NCI-H1436 treated with DMSO at 0.1 percent for 48 hours (cell line): Measurements from ENCODE around the gene APRT.
"Not testable (repeated sequence)": the region's sequence is repeated elsewhere in the genome, so short reads cannot be mapped to it uniquely, and the experiment has no call there.

Experiments
- DNase-seq: peaks from one replicate; lab custom pipeline; 2025; lab: John Stamatoyannopoulos, UW

The APRT gene

DNA sequence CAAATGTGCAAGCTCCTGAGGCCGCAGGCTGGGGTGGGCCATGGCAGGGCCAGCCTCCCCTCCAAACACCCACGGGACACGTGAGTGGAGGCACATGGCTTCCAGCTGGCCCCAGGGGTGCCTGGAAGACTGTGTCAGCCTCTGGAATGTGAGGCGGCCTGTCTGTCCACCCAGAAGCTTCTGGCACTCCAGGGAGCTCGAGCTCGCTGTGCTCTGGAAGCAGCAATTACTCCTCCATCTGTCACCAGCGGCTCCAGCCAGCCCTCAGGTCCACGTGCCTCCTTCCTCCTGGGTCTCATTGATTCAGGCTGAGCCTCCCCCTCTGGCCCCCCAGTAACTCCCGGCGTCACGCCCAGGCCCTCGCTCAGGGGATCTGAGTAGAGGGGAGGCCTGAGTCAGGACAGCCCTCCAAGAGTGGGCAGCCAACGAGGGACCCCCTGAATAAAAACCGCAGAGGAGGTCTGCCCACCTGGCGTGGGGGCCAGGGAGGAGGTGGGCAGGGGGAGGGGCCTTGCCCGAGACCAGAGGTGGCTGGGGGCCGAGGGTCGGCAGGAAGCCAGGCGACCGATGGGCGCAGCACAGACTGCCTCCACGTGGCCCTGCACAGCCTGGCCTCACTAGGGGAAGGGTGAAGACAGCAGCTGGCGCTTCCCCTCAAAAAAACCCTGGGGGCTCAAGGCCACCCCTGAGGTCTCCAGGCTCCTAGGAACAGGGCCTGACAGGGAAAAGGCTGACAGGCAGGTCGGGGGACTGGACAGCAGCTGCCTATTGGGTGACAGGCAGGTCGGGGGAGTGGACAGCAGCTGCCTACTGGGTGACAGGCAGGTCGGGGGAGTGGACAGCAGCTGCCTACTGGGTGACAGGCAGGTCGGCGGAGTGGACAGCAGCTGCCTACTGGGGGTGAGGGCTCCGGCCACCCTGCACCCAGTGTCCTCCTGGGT lies 38.6 kb downstream of the APRT start:
- no peak for DNase-seq

DNA sequence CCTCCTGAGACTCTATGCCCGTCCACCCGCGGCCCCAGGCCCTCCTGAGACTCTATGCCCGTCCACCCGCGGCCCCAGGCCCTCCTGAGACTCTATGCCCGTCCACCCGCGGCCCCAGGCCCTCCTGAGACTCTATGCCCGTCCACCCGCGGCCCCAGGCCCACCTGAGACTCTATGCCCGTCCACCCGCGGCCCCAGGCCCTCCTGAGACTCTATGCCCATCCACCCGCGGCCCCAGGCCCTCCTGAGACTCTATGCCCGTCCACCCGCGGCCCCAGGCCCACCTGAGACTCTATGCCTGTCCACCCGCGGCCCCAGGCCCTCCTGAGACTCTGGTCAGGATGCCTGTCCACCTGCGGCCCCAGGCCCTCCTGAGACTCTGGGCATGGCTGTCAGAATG lies 39.9 kb downstream of the APRT start:
- not testable (repeated sequence) for DNase-seq

DNA sequence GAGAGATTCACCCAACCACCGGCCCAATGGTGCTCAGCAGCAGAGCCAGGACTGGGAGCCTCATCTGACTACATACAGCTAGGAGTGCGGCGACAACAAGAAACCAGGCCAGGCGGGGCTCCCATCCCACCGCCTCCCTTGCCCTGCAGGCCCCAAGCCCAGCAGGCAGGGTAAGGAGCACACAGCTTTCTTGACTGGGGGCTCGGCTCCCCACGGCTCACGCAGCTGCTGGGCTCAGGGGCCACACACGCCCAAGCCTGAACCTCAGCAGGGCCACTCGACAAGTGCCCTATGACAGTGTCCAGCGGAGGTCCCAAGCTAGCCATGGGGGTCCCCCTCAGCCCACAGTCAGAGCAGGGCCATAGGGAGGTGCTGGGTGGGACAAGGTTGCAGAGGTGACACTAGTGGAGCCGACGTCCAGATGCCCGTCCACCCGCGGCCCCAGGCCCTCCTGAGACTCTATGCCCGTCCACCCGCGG lies 40.4 kb downstream of the APRT start:
- no peak for DNase-seq

DNA sequence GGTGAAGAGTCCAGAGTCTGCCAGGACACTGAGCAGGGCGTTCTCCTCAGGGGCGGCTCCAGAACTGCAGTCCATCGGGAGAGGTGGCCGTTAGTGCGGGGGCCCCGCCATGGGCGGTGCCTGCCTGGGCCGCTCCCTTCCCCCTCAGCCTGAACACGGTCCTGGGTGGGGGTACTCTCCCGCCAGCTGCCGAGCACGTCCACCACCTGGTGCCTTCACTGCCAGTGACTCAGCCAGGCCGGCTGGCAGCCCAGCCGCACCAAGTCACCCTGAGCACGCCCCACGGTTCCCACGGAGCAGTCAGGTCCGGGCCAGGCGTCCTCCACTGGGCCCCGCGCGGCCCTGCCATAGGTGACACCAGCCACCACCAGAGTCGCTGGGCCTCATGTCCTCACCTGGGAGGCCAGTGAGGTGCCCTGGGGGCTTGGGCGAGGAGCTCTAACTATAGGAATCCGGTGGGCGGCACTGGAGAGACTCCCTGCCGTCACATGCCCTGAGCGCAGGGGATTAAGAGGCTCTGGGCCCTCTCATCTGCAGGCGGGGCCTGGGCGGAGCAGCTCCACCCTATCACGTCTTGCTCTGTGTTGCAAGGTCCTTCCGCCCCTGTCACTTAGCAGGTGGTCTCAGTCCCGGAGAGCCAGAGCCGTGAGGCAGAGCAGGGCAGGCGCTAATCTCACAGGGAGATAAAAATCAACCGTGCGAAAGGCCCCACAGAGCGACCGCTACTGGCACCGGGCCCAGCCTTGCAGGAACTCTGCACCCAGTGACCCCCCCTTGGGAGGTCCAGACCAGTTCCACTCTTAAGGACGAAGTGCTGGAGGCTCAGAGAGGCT lies 41.1 kb downstream of the APRT start:
- no peak for DNase-seq

DNA sequence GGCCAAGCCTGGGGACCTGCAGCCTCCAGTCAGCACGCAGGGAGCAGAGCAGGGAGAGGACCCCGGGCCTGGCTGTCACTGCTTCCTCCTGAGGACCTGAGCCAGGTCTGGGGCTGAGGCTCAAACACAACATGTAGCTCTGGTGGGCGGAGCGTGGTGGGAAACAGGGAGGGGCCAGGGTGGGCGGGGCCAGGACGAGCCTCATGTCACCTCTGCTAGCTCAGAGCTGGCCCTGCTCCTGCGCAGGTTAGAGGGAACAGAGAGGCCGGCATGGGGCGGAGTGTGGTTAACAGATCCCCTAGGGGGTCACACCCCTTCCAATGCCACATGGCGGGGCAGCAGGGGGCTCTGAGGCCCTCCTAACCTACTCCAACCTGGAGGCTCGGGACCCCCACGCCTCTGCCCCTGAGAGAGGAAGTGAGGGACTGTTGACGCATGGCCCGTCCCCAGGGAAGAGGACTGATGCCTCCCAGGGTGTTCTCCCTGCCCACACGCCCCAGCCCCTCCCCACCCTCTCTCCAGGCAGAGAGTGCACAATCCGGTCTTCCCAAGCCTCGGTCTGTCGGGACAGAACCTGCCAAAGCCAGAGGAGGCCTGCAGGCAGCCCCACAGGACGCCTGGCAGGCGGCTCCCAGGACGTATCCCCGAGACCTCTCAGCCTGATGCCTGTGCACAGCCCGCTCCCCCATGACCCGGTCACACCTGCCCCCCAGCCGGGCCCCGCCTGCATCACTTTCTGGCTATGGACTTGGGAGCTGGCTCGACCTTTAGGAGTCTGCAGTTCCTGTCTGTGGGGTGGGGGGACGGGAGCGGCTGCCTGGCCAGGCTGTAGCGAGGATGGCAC lies 41.9 kb downstream of the APRT start:
- DNase-seq: no peak

DNA sequence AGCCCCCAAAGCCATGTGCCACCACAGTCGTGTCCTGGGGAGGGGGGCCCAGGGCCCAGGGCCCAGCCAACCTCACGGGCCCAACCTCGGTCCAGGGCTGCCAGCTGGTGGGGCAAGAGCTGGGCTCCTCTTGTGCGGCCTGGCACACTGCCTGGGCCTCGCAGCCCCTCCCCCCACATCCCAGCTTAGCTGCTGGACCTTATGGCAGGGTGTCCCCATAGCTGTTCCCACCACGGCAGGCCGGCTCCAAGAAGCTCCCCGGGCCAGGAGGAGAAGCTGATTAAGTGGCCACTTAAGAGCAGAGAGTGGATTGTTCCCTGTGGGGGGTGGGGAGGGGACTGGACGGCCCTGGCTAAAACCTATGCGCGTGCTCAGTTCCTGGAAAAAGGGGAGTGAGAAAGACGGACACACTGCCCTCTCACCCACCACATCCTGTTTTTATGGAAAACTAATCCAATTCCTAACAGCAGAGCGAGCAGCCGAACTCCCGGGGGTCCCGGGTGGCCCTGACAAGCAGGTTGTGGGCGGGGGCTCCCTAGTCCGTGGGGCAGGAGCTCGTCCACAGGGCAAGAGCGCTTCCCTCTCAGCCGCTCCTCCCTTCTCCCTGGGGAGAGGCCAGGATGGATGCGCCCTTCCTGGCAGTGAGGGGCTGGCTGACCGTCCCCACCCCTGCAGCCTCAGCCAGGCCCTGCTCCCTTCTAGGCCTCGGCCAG lies 43.5 kb downstream of the APRT start:
- no peak for DNase-seq

- no peak for DNase-seq
Observed at GRCh38 chr16:88767546-88768070, 44.1 kb downstream of the APRT start.

DNA sequence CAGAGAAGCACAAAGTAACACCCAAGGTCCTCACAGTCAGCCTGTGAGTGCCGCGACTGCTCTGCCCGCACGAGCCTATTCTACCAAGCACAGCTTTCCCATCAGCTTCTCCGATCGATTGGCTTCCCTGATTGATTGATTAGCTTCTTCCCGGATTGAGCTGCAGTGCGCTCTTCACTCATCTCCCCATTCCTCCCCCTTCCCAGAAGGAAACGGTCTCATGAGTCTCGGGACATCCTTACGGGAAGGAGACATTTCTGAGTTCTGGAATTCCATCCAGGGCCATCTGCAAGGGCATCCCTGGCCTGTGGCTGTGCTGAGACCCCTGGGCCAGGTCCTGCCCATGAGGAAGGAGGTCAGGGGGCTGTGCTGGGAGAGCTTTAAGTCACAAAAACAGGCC lies 44.8 kb downstream of the APRT start:
- DNase-seq: no peak

GRCh38 chr16:88764913-88765349 lies 46.8 kb downstream of the APRT start:
- no peak for DNase-seq

DNA sequence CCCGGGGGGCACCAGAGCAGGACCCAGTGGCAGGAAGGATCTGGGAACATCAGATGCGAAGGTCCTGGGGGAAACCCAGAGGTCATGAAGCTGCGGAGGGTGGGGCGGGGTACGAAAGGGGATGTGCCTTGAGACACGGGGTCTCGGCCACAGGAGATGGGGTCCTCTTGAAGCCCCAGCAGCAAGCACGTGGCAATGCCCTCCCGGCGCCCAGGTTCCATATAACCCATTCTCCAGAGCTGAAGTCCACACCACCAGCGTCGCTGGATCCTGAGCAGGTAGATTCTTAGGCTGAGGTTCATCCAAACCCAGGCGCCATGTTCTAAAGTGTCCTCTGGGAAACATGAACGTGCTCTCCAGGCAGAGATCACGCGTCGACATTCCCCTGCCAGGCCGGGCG lies 47.6 kb downstream of the APRT start:
- no peak for DNase-seq

GRCh38 chr16:88763502-88764053 lies 48.1 kb downstream of the APRT start:
- no peak for DNase-seq

DNA sequence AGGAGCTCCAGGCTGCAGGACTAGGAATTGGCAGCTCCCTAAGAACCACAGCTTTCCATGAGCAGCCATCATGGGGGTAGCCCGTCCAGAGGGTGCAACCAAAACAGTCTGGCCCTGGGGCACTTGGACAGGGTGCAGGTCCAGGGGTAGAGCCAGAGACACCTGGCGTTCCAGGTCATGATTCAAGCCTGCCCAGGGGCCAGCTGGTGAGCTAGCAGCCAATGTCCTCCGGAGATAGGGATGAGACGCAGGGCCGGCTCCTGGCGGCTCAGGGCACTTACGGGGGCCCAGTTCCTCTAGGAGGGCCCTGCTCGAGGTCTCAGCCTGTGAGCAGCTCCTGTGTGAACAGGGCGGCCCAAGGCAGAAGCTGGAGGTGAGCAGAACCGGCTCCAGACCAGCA lies 48.8 kb downstream of the APRT start:
- no peak for DNase-seq

DNA sequence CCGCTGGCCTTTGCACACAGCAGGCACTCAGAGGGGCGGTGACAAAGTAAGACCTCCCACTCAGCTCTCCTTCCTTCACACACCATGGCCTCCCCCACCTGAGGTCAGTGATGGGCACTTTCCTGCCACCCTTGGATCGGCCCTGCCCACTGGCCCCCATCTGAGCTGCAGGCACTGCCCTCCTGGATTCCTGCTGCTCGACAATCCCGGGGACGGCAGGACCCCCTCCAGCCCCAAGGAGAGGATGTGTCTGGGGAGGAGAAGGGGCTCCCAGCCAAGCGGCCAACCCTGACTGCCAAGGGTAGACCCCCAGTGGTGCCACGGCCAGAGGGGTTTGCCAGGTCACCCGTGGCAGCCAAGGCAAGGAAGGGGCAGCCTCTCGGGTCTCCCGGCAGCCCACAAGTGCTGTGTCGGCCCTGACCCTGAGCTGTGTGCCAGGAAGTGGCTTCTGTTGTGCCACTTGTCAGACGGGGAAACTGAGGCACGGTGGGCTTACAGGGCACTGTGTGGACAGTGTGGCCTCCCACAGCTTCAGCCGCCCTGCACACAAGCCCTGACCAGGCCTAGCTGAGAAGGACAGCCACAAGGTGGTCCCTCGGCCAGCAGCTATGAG lies 49.4 kb downstream of the APRT start:
- DNase-seq: no peak

DNA sequence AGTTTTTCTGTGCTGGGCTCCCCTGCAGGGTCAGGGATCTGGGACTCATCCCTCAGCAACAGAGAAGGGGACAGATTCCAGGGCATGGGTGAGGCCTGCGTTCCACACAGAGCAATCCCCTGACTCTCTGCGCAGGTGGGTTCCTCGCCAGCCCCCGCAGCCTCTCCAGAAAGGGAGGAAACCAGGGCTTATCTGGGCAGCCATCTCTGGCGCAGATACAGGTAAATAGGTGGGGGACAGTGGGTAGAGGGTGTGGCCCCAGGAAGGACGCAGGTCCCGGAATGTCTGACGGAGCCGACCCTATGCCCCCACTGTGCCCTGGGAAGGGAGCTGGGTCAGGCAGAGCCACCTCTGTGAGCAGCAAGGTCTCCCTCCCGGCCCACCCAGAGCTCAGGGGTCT lies 49.9 kb downstream of the APRT start:
- no peak for DNase-seq

GRCh38 chr16:88761143-88761534 lies 50.6 kb downstream of the APRT start:
- DNase-seq: no peak

- no peak for DNase-seq
Observed at GRCh38 chr16:88760424-88761142, 51.1 kb downstream of the APRT start.

GRCh38 chr16:88759976-88760350 lies 51.8 kb downstream of the APRT start:
- DNase-seq: no peak
